Naive thymus-derived CD8-positive, alpha-beta T cell (primary cell): ENCODE data around the gene CACNA1G. TPM values are rescaled to one million over a fixed set of nuclear protein-coding genes. Genes with fewer than 3 reads are reported as not detected.

Source experiments
- ATAC-seq, 2 donors: fragments of 150-1000 bp; cut with Tn5 transposase in 1 of 2; sonication (Bioruptor Pico), chemical (Tn5 transposase) in 1 of 2; 1 replicate in 1 of 2; 2 replicates in 1 of 2; pipeline ENCODE4 v1.10.0; 2021; ENCODE audit warnings: mild to moderate bottlenecking in 2 of 2, moderate library complexity in 2 of 2
- POLR2A ChIA-PET: fragments of 350-600 bp; sonication (Branson Sonifier 250); formaldehyde crosslinking; loops from one replicate; lab custom pipeline; 2021; ENCODE audit warnings: antibody characterized with exemption; lab: Charles Lee
- DNase-seq, 10 donors: peaks; one replicate each; pipeline versions ENCODE4 v3.0.0 to v3.0.0-alpha.2; 2020 to 2022
- H3K27ac Mint-ChIP-seq, 10 donors: one replicate each; pipeline ENCODE4 v1.8.0; 2020 to 2022; ENCODE audit warnings: mild to moderate bottlenecking in 10 of 10, mixed read lengths in 10 of 10, moderate library complexity in 4 of 10, inconsistent platforms in 1 of 10
- H3K27me3 Mint-ChIP-seq, 5 donors: one replicate each; pipeline ENCODE4 v1.8.0; 2021 to 2022; ENCODE audit warnings: mixed read lengths in 5 of 5
- H3K36me3 Mint-ChIP-seq, 3 donors: one replicate each; pipeline ENCODE4 v1.8.0; 2020 to 2022; ENCODE audit warnings: mixed read lengths in 3 of 3, mild to moderate bottlenecking in 2 of 3, inconsistent platforms in 1 of 3
- H3K4me1 Mint-ChIP-seq, 4 donors: one replicate each; pipeline ENCODE4 v1.8.0; 2021 to 2022; ENCODE audit warnings: mixed read lengths in 4 of 4
- H3K4me3 Mint-ChIP-seq, 10 donors: one replicate each; pipeline ENCODE4 v1.8.0; 2020 to 2022; ENCODE audit warnings: mild to moderate bottlenecking in 10 of 10, mixed read lengths in 10 of 10, moderate library complexity in 6 of 10, inconsistent platforms in 1 of 10
- H3K9me3 Mint-ChIP-seq, 9 donors: one replicate each; pipeline ENCODE4 v1.8.0; 2020 to 2022; ENCODE audit warnings: mixed read lengths in 9 of 9, mild to moderate bottlenecking in 3 of 9, inconsistent platforms in 1 of 9, moderate library complexity in 1 of 9
- polyA plus RNA-seq, 3 donors: library from polyadenylated mRNA; unstranded; fragments of 300-500 nt; fragmentation: Illumina TruSeq; gene quantifications; one replicate each; pipeline ENCODE4 v1.2.3, GENCODE V29; 2021
- total RNA-seq, 8 experiments: library from RNA in 2 of 8; stranded (reverse) in 2 of 8; gene quantifications; one replicate each; pipeline ENCODE4 v1.2.3 and lab custom pipeline; 2021 to 2026

Gene CACNA1G
- total and polyA plus RNA-seq, 5 experiments from 2014 or later = 0.05 TPM; not detected in 4

- POLR2A ChIA-PET = interaction anchor here (1.0 kb wide), 1 partner anchor 82 kb away, joined by 3 read pairs; no protein-coding TSS in a partner anchor
Observed at GRCh38 chr17:50627782-50628601, 67.5 kb downstream of the CACNA1G start.

DNA sequence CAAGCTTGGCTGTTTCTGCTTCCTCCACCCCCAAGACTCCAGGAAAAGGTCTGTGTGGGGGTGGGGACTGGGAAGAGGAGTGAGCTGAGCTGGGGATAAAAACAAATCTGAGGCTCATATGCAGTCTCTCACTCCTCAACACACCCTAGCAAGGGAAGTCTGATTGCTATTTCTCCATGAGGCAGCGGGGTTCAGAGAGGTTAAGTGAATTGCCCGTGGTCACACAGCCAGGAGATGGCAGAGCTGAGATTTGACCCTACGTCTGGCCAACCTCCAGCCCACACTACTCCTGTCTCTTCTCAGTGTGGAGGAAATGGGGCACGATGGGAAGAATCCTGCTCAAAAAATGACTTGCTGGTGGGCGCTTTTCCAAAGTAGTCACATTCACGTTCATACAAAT, 69.4 kb downstream of the CACNA1G start:
- DNase-seq (peak in 1 of 10 donors; percentile 13), ATAC-seq (no peak)
- no peaks in the 10 kb centered on the region for H3K9me3 Mint-ChIP-seq
- no peak overlapping the region for H3K4me3 Mint-ChIP-seq
- no peak overlapping the region for H3K27ac Mint-ChIP-seq
- POLR2A ChIA-PET = no interaction called here
- H3K27me3 Mint-ChIP-seq = peaks cover 30 to 84% (median 70%) of the 10 kb centered on the region in 5 donors
- peaks cover 0 to 3% (median 0%) of the 10 kb centered on the region in 3 donors for H3K36me3 Mint-ChIP-seq
- peaks cover 5 to 16% (median 10%) of the 10 kb centered on the region in 4 donors for H3K4me1 Mint-ChIP-seq

More at GRCh38 chr17:50627782-50628601, 67.5 kb downstream of the CACNA1G start:
- Mint-ChIP-seq H3K9me3 (no peaks in the 10 kb centered on the region), H3K4me1 (peaks cover 5 to 16% (median 6%) of the 10 kb centered on the region in 4 donors), H3K27ac (peak overlapping the region in 2 of 10 donors; percentile 29 to 33), H3K27me3 (peaks cover 19 to 72% (median 55%) of the 10 kb centered on the region in 5 donors), H3K36me3 (no peaks in the 10 kb centered on the region), H3K4me3 (no peak overlapping the region)
- DNase-seq = no peak
- ATAC-seq = peak in 1 of 2 donors; percentile 26

- Mint-ChIP-seq H3K27me3 (peaks cover 30 to 81% (median 64%) of the 10 kb centered on the region in 5 donors), H3K36me3 (peaks cover 0 to 3% (median 0%) of the 10 kb centered on the region in 3 donors), H3K9me3 (no peaks in the 10 kb centered on the region), H3K4me3 (no peak overlapping the region), H3K4me1 (peaks cover 7 to 16% (median 8%) of the 10 kb centered on the region in 4 donors), H3K27ac (peak overlapping the region in 2 of 10 donors; percentile 19 to 63)
- POLR2A ChIA-PET = no interaction called here
- peak; percentile 31 to 76 (median 54) for DNase-seq
- peak; percentile 74 to 86 for ATAC-seq
Observed at GRCh38 chr17:50630524-50631194, 70.1 kb downstream of the CACNA1G start.

- H3K9me3 Mint-ChIP-seq = no peaks in the 10 kb centered on the region
- ATAC-seq = no peak
- peaks cover 36 to 81% (median 64%) of the 10 kb centered on the region in 5 donors for H3K27me3 Mint-ChIP-seq
- H3K4me3 Mint-ChIP-seq = no peak overlapping the region
- no peak overlapping the region for H3K27ac Mint-ChIP-seq
- peaks cover 0 to 3% (median 0%) of the 10 kb centered on the region in 3 donors for H3K36me3 Mint-ChIP-seq
- POLR2A ChIA-PET = no interaction called here
- H3K4me1 Mint-ChIP-seq = peaks cover 7 to 16% (median 8%) of the 10 kb centered on the region in 4 donors
- peak in 1 of 10 donors; percentile 19 for DNase-seq
Observed at GRCh38 chr17:50631195-50631907, 70.8 kb downstream of the CACNA1G start.

DNA sequence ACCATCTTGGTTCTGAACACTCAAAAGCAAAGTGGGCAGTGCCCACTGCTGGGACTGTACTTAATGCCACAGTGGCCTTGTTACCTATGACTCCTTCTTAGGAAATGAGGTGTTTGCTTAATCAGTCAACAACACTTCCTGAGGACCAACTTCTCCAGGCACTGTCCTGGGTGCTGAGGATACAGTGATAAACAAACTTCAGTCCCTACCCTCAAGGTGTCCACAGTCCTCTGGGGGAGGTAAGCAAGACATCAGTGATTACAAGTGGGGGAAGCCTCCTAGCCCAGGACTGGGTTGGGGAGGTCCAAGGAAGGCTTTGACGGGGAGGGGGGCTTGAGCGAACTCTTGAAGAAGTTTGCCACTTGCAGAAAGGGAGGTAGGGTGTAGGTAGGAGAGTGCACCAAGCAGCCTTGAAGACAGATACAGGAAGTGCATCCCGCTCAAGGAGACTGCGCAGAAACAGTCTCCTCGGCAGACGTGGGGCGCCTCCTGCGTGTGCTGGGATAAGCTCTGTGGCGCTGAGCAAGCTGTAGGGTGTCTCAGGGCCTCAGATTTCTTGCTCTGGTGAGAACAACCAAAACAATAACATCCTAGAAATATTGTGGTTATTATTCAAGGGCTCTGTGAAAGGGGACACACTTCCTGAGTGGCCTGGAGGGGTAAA, 71.5 kb downstream of the CACNA1G start:
- DNase-seq = peak in 2 of 10 donors; percentile 13 to 46
- POLR2A ChIA-PET = no interaction called here
- no peak overlapping the region for H3K4me3 Mint-ChIP-seq

GRCh38 chr17:50632637-50633036, 72.1 kb downstream of the CACNA1G start:
- Mint-ChIP-seq H3K27me3 (peaks cover 36 to 84% (median 67%) of the 10 kb centered on the region in 5 donors), H3K4me1 (peaks cover 7 to 15% (median 8%) of the 10 kb centered on the region in 4 donors), H3K9me3 (no peaks in the 10 kb centered on the region), H3K4me3 (no peak overlapping the region), H3K27ac (no peak overlapping the region), H3K36me3 (peaks cover 0 to 3% (median 0%) of the 10 kb centered on the region in 3 donors)
- DNase-seq (peak in 1 of 10 donors; percentile 56), ATAC-seq (no peak)
- POLR2A ChIA-PET = no interaction called here

More for the DNA sequence above, 71.5 kb downstream of the CACNA1G start:
- Mint-ChIP-seq H3K27me3 (peaks cover 36 to 83% (median 65%) of the 10 kb centered on the region in 5 donors), H3K4me1 (peaks cover 7 to 16% (median 8%) of the 10 kb centered on the region in 4 donors), H3K36me3 (peaks cover 0 to 3% (median 0%) of the 10 kb centered on the region in 3 donors), H3K27ac (peak overlapping the region in 1 of 10 donors; percentile 24), H3K9me3 (no peaks in the 10 kb centered on the region)
- ATAC-seq = no peak

DNA sequence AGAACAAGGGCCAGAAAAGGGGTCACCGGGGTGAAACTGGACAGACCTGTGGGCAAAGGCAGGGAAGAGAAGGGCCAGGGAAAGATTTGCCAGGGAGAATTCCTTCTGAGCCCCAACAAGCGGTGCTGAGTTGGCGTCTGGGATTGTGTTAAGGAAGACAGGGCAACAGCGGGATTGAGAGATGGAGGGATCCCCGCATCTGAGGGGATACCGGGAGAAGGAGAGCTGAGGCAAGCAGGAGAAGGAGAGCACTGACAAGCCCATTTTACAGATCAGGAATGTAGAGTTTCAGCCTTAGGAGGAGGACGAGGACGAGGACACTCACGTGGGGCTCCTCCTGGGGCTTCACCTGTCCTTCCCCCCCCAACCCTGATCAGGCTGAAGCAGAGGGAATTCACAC, 73.2 kb downstream of the CACNA1G start:
- Mint-ChIP-seq H3K4me3 (peak overlapping the region in 5 of 10 donors; percentile 13 to 66 (median 58)), H3K4me1 (peaks cover 4 to 9% (median 5%) of the 10 kb centered on the region in 4 donors), H3K27ac (peak overlapping the region in 1 of 10 donors; percentile 78), H3K9me3 (no peaks in the 10 kb centered on the region), H3K27me3 (peaks cover 43 to 87% (median 68%) of the 10 kb centered on the region in 5 donors), H3K36me3 (peaks cover 0 to 3% (median 0%) of the 10 kb centered on the region in 3 donors)
- DNase-seq = no peak
- no peak for ATAC-seq
- POLR2A ChIA-PET = no interaction called here

DNA sequence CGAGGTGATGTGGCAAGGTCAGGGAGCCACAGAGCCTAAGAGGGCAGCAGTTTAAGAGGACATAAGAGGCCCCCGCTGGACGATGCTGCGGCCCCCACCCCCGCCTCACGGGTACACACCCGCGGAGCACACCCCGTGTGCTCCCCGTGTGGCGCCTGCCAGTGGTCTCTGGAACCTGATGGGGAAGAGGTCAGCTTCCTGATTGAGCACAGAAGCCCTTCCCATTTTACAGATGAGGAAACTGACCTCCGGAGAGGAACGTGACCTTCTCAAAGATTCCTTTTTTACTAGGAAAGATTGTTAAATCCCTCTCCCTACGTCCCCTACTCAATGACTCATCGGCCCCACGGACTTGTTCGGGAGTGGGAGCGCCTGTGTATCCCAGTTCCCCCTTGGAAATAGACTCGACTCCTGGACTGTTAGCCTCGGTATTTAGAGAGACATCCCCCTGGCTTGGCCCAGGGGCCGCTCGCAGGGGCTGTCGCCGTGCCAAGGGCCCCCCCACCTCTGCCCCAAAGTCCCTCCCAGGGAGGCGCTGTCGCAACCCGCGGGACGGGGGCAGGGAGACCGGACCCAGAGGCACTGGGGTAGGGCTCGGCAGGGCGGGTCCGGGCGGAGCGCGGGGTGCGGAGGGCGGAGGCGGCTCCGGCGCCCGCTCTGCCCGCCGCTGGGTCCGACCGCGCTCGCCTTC, 73.9 kb downstream of the CACNA1G start, which contains the start of gene ABCC3:
Gene ABCC3 (plus strand): TSS at position 658 of the 691 bp plus-strand sequence. CDS start 56 bp downstream, outside the sequence.
- H3K36me3 Mint-ChIP-seq = peaks cover 0 to 3% (median 0%) of the 10 kb centered on the region in 3 donors
- POLR2A ChIA-PET = no interaction called here
- H3K4me3 Mint-ChIP-seq = peak within 1 kb of the TSS in 5 of 10 donors; percentile 13 to 66 (median 58)
- peaks cover 41 to 84% (median 65%) of the 10 kb centered on the region in 5 donors for H3K27me3 Mint-ChIP-seq
- peaks cover 4 to 9% (median 5%) of the 10 kb centered on the region in 4 donors for H3K4me1 Mint-ChIP-seq
- ATAC-seq = peak; percentile 32 to 36
- peak in 1 of 10 donors; percentile 37 for DNase-seq
- H3K27ac Mint-ChIP-seq = peak within 1 kb of the TSS in 1 of 10 donors; percentile 78
- H3K9me3 Mint-ChIP-seq = no peaks in the 10 kb centered on the region

DNA sequence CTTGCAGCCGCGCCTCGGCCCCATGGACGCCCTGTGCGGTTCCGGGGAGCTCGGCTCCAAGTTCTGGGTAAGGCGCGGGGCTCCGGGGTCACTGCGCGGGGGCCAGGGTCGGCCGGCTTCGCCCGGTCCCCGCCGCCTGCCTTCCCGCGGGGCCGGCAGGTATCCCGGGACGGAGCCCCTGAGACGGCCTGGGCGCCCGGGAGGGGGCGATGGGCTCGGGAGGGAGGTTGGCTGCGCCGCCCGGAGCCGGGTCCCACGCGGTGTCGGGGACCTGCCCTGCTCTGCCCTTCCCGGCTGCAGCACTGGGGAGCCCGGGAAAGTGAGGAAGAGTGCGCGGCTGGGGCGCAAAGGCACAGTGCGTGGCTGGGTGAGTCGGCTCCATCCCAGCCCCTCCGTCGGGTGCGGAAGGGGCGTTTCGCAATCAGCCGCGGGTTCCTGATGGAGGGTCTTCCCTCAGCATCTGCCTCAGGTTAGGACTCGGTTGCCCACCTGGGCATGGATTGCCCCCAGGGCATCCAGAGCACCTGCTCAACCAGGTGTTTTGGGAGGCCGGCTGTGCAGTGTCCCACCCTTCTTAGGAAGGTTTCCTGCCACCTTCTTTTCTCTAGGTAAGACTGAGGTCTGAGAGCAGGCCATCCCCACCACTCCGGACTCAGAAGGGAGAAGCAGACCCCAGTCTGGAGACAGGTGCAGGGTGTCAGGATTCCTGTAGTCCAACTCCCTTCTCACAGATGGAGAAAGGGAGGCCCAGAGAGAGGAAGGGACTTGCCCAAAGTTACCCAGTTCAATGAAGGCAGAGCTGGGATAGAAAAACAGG, 74.6 kb downstream of the CACNA1G start:
- POLR2A ChIA-PET = no interaction called here
- Mint-ChIP-seq H3K27ac (no peak overlapping the region), H3K4me1 (peaks cover 4 to 9% (median 5%) of the 10 kb centered on the region in 4 donors), H3K27me3 (peaks cover 41 to 85% (median 62%) of the 10 kb centered on the region in 5 donors), H3K4me3 (peak overlapping the region in 1 of 10 donors; percentile 14), H3K36me3 (peaks cover 0 to 3% (median 0%) of the 10 kb centered on the region in 3 donors), H3K9me3 (no peaks in the 10 kb centered on the region)
- peak in 1 of 10 donors; percentile 28 for DNase-seq
- ATAC-seq = peak; percentile 17 to 18

DNA sequence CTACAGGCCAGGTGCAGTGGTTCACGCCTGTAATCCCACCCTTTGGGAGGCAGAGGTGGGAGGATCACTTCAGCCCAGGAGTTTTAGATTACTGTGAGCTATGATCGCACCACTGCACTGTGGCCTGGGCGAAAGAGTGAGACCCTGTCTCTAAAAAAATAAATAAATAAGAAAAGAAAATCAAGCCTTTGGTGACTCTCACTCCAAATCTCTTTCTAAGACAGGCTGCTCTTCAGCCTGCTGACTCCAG, 75.1 kb downstream of the CACNA1G start:
- DNase-seq (no peak), ATAC-seq (no peak)
- Mint-ChIP-seq H3K27ac (no peak overlapping the region), H3K4me3 (peak overlapping the region in 1 of 10 donors; percentile 39), H3K27me3 (peaks cover 38 to 81% (median 58%) of the 10 kb centered on the region in 5 donors), H3K4me1 (peaks cover 1 to 9% (median 2%) of the 10 kb centered on the region in 4 donors), H3K36me3 (peaks cover 0 to 3% (median 0%) of the 10 kb centered on the region in 3 donors), H3K9me3 (no peaks in the 10 kb centered on the region)
- POLR2A ChIA-PET = no interaction called here
